Measurements from ENCODE around the gene ZNF133. TPM values are rescaled to one million over a fixed set of nuclear protein-coding genes. Genes with fewer than 3 reads are reported as not detected.
"Not testable (repeated sequence)": the region's sequence is repeated elsewhere in the genome, so short reads cannot be mapped to it uniquely, and the experiment has no call there.

ZNF133 gene
- total RNA-seq, 1 donor from 2014 or later = 7.7 TPM

- Mint-ChIP-seq H3K4me1 (no peaks in the 10 kb centered on the region), H3K27ac (no peak overlapping the region), H3K36me3 (ENCODE audit: low read depth) (peaks cover 2% of the 10 kb centered on the region), H3K4me3 (no peak overlapping the region), H3K27me3 (no peaks in the 10 kb centered on the region), H3K9me3 (peaks cover 2% of the 10 kb centered on the region)
- DNase-seq (no peak), ATAC-seq (ENCODE audit: low read depth) (no peak)
- CTCF ChIA-PET = no interaction called here
- TF ChIP-seq, protein P1, sequence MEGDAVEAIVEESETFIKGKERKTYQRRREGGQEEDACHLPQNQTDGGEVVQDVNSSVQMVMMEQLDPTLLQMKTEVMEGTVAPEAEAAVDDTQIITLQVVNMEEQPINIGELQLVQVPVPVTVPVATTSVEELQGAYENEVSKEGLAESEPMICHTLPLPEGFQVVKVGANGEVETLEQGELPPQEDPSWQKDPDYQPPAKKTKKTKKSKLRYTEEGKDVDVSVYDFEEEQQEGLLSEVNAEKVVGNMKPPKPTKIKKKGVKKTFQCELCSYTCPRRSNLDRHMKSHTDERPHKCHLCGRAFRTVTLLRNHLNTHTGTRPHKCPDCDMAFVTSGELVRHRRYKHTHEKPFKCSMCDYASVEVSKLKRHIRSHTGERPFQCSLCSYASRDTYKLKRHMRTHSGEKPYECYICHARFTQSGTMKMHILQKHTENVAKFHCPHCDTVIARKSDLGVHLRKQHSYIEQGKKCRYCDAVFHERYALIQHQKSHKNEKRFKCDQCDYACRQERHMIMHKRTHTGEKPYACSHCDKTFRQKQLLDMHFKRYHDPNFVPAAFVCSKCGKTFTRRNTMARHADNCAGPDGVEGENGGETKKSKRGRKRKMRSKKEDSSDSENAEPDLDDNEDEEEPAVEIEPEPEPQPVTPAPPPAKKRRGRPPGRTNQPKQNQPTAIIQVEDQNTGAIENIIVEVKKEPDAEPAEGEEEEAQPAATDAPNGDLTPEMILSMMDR (IDR thresholded peaks at IDR 0.05) = no peak
- intact Hi-C loops (cut with micrococcal nuclease) = no loop called here
- POLR2A ChIA-PET = no interaction called here
Observed at GRCh38 chr20:18321976-18322950, 33.9 kb downstream of the ZNF133 start.

GRCh38 chr20:18323705-18324104 lies 35.4 kb downstream of the ZNF133 start:
- ChIA-PET CTCF (no interaction called here), POLR2A (no interaction called here)
- H3K27me3 Mint-ChIP-seq = no peaks in the 10 kb centered on the region
- no peak overlapping the region for H3K27ac Mint-ChIP-seq
- ATAC-seq (ENCODE audit: low read depth) = no peak
- no peak for DNase-seq
- H3K9me3 Mint-ChIP-seq = peaks cover 4% of the 10 kb centered on the region
- TF ChIP-seq, protein P1 (IDR thresholded peaks at IDR 0.05) = no peak
- H3K36me3 Mint-ChIP-seq (ENCODE audit: low read depth) = no peaks in the 10 kb centered on the region
- no peaks in the 10 kb centered on the region for H3K4me1 Mint-ChIP-seq
- intact Hi-C loops (cut with micrococcal nuclease) = no loop called here
- H3K4me3 Mint-ChIP-seq = no peak overlapping the region

DNA sequence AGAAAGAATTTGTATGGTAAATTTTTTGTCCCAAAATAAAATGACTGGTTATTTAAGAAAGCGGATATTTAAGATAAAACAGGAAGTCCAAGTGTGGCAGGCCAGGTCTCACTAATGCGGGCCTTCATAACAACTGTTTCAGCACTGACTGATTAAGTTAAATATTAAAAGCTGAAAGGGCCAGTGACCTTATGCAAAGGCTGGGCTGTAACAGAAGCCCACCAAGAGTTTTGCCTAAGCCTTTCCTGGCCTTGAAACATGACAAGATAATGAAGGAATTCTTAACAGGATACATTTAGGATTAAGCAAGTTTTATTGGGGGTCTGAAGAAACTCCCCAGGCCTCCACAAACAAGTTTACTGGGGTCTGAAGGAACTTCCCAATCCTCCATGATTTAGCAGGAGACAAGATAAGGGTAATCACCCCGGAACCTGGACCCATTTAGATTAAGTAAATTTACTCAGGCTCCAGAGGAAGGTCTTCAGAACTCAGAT lies 36.3 kb downstream of the ZNF133 start:
- no peak overlapping the region for H3K4me3 Mint-ChIP-seq
- TF ChIP-seq, protein P1 (IDR thresholded peaks at IDR 0.05) = no peak
- H3K27ac Mint-ChIP-seq = no peak overlapping the region
- DNase-seq (no peak), ATAC-seq (ENCODE audit: low read depth) (no peak)
- H3K36me3 Mint-ChIP-seq (ENCODE audit: low read depth) = no peaks in the 10 kb centered on the region
- peaks cover 7% of the 10 kb centered on the region for H3K9me3 Mint-ChIP-seq
- H3K27me3 Mint-ChIP-seq = no peaks in the 10 kb centered on the region
- no peaks in the 10 kb centered on the region for H3K4me1 Mint-ChIP-seq
- CTCF ChIA-PET = no interaction called here
- POLR2A ChIA-PET = no interaction called here
- intact Hi-C loops (cut with micrococcal nuclease) = no loop called here

GRCh38 chr20:18326990-18327389 lies 38.7 kb downstream of the ZNF133 start:
- peaks cover 24% of the 10 kb centered on the region for H3K9me3 Mint-ChIP-seq
- H3K4me1 Mint-ChIP-seq = no peaks in the 10 kb centered on the region
- POLR2A ChIA-PET = no interaction called here
- intact Hi-C loops (cut with micrococcal nuclease) = no loop called here
- no peak overlapping the region for H3K27ac Mint-ChIP-seq
- TF ChIP-seq, protein P1 (IDR thresholded peaks at IDR 0.05) = no peak
- CTCF ChIA-PET = no interaction called here
- H3K4me3 Mint-ChIP-seq = no peak overlapping the region
- H3K27me3 Mint-ChIP-seq = peaks cover 6% of the 10 kb centered on the region
- peaks cover 3% of the 10 kb centered on the region for H3K36me3 Mint-ChIP-seq (ENCODE audit: low read depth)
- no peak for DNase-seq
- no peak for ATAC-seq (ENCODE audit: low read depth)

DNA sequence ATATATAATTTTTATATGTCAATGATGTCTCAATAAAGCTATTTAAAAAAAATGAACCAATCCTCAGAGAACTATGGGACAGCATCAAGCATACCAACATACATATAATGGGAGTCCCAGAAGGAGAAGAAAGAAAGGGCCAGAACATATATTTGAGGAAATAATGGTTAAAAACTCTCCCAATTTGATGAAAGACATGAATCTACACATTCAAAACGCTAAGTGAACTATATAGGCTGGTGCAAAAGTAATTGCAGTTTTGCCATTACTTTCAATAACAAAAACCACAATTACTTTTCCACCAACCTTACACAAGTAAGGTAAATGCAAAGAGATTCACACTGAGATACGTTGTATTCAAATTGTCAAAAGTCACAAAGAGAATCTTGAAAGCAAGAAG lies 43.4 kb downstream of the ZNF133 start:
- CTCF ChIA-PET = no interaction called here

GRCh38 chr20:18349749-18350148 lies 61.4 kb downstream of the ZNF133 start:
- H3K4me3 Mint-ChIP-seq; ATAC-seq (ENCODE audit: low read depth); H3K9me3 Mint-ChIP-seq; H3K27ac Mint-ChIP-seq; CTCF ChIA-PET; H3K4me1 Mint-ChIP-seq; H3K36me3 Mint-ChIP-seq (ENCODE audit: low read depth); intact Hi-C loops (cut with micrococcal nuclease); DNase-seq; POLR2A ChIA-PET: not testable (repeated sequence)
- H3K27me3 Mint-ChIP-seq = peaks cover 28% of the 10 kb centered on the region

More for the DNA sequence above, 43.4 kb downstream of the ZNF133 start:
- Mint-ChIP-seq H3K27ac (no peak overlapping the region), H3K9me3 (peaks cover 35% of the 10 kb centered on the region), H3K36me3 (ENCODE audit: low read depth) (peaks cover 7% of the 10 kb centered on the region), H3K27me3 (peaks cover 6% of the 10 kb centered on the region), H3K4me1 (no peaks in the 10 kb centered on the region), H3K4me3 (no peak overlapping the region)
- POLR2A ChIA-PET = no interaction called here
- DNase-seq = no peak
- TF ChIP-seq, protein P1 (IDR thresholded peaks at IDR 0.05) = no peak
- ATAC-seq (ENCODE audit: low read depth) = no peak
- intact Hi-C loops (cut with micrococcal nuclease) = no loop called here

Data from activated B cell treated with CpG ODN at 0.5 μM for 24 hours (primary cell).